ENCODE measurements around the gene CPNE7.

- TF ChIP-seq YY1 (IDR thresholded peaks at IDR 0.05; ENCODE audit: insufficient read depth, insufficient read length) (no peak), SUZ12 (IDR thresholded peaks at IDR 0.05; ENCODE audit: extremely low read depth, insufficient read depth, insufficient read length) (no peak), ZNF274 (IDR thresholded peaks at IDR 0.05; ENCODE audit: low read depth, low read length) (no peak)
Measured at GRCh38 chr16:89565256-89565505, 10.4 kb upstream of the CPNE7 start.
